Activated CD4-positive, alpha-beta T cell treated with anti-CD3 and anti-CD28 coated beads, Interleukin-2, amount 10 ng/mL, durations not matched to agents 7 days and 5 days (primary cell): ENCODE data around the gene C5orf63. TPM values are rescaled to one million over a fixed set of nuclear protein-coding genes. Genes with fewer than 3 reads are reported as not detected.

Source experiments
- CTCF ChIA-PET: fragments of 350-600 bp; sonication (Branson Sonifier 250); formaldehyde crosslinking; loops from one replicate; lab custom pipeline; 2021; ENCODE audit warnings: antibody characterized with exemption; lab: Charles Lee
- POLR2A ChIA-PET: fragments of 350-600 bp; sonication (Branson Sonifier 250); formaldehyde crosslinking; loops from one replicate; lab custom pipeline; 2021; ENCODE audit warnings: antibody characterized with exemption; lab: Charles Lee
- DNase-seq: peaks from one replicate; pipeline ENCODE4 v3.0.0-alpha.2; 2020
- H3K27ac Mint-ChIP-seq: one replicate; pipeline ENCODE4 v1.8.0; 2021; ENCODE audit warnings: mild to moderate bottlenecking, moderate library complexity, mixed read lengths
- H3K27me3 Mint-ChIP-seq: one replicate; pipeline ENCODE4 v1.8.0; 2021; ENCODE audit warnings: mixed read lengths
- H3K36me3 Mint-ChIP-seq: one replicate; pipeline ENCODE4 v1.8.0; 2021; ENCODE audit warnings: low read depth, mixed read lengths
- H3K4me1 Mint-ChIP-seq: one replicate; pipeline ENCODE4 v1.8.0; 2021; ENCODE audit warnings: mixed read lengths
- H3K4me3 Mint-ChIP-seq: one replicate; pipeline ENCODE4 v1.8.0; 2021; ENCODE audit warnings: mild to moderate bottlenecking, moderate library complexity, mixed read lengths
- H3K9me3 Mint-ChIP-seq: one replicate; pipeline ENCODE4 v1.8.0; 2021; ENCODE audit warnings: mixed read lengths
- total RNA-seq, 2 experiments: library from RNA; stranded (reverse); gene quantifications; one replicate each; pipeline ENCODE4 v1.2.3, GENCODE V29; 2021

C5orf63 gene
- total RNA-seq, 2 experiments from 2014 or later, result 9.7 to 10.9 TPM

GRCh38 chr5:127041571-127041970 is 31.7 kb downstream of the C5orf63 start:
- Mint-ChIP-seq H3K9me3 (no peaks in the 10 kb centered on the region), H3K36me3 (no peaks in the 10 kb centered on the region), H3K27ac (no peak overlapping the region), H3K4me3 (no peak overlapping the region), H3K4me1 (no peaks in the 10 kb centered on the region), H3K27me3 (no peaks in the 10 kb centered on the region)
- ChIA-PET POLR2A (no interaction called here), CTCF (no interaction called here)
- no peak for DNase-seq

GRCh38 chr5:127040796-127041520 is 32.3 kb downstream of the C5orf63 start:
- no peak overlapping the region for H3K27ac Mint-ChIP-seq

GRCh38 chr5:127038550-127038949 is 34.8 kb downstream of the C5orf63 start:
- no peaks in the 10 kb centered on the region for H3K4me1 Mint-ChIP-seq
- H3K9me3 Mint-ChIP-seq, result no peaks in the 10 kb centered on the region

More at GRCh38 chr5:127040796-127041520, 32.3 kb downstream of the C5orf63 start:
- Mint-ChIP-seq H3K4me3 (no peak overlapping the region), H3K4me1 (no peaks in the 10 kb centered on the region), H3K9me3 (no peaks in the 10 kb centered on the region), H3K36me3 (no peaks in the 10 kb centered on the region), H3K27me3 (no peaks in the 10 kb centered on the region)
- POLR2A ChIA-PET, result no interaction called here
- DNase-seq, result no peak
- CTCF ChIA-PET, result interaction anchor here (1.0 kb wide), 1 partner anchor 9 kb away, joined by 3 read pairs; no protein-coding TSS in a partner anchor

GRCh38 chr5:127031863-127032232 is 41.5 kb downstream of the C5orf63 start:
- Mint-ChIP-seq H3K36me3 (no peaks in the 10 kb centered on the region), H3K9me3 (no peaks in the 10 kb centered on the region), H3K27ac (no peak overlapping the region), H3K4me3 (peak overlapping the region; percentile 86), H3K27me3 (peaks cover 37% of the 10 kb centered on the region), H3K4me1 (peaks cover 19% of the 10 kb centered on the region)
- ChIA-PET POLR2A (interaction anchor here (0.6 kb wide), 1 partner anchor 254 kb away, joined by 3 read pairs; no protein-coding TSS in a partner anchor), CTCF (interaction anchor here (1.4 kb wide), 1 partner anchor 9 kb away, joined by 3 read pairs; no protein-coding TSS in a partner anchor)
- DNase-seq, result no peak

More at GRCh38 chr5:127038550-127038949, 34.8 kb downstream of the C5orf63 start:
- Mint-ChIP-seq H3K4me3 (no peak overlapping the region), H3K27ac (no peak overlapping the region), H3K27me3 (peaks cover 7% of the 10 kb centered on the region), H3K36me3 (no peaks in the 10 kb centered on the region)
- no peak for DNase-seq
- CTCF ChIA-PET, result no interaction called here
- POLR2A ChIA-PET, result no interaction called here

GRCh38 chr5:127031147-127031862 is 42.0 kb downstream of the C5orf63 start:
- CTCF ChIA-PET, result interaction anchor here (1.1 to 1.4 kb wide), 2 partner anchors 9 to 27 kb away, joined by 3 read pairs; no protein-coding TSS in a partner anchor
- Mint-ChIP-seq H3K4me3 (peak overlapping the region; percentile 86), H3K27me3 (peaks cover 37% of the 10 kb centered on the region), H3K27ac (peak overlapping the region; percentile 75), H3K36me3 (no peaks in the 10 kb centered on the region), H3K9me3 (no peaks in the 10 kb centered on the region), H3K4me1 (peaks cover 19% of the 10 kb centered on the region)
- DNase-seq, result peak; percentile 22
- POLR2A ChIA-PET, result interaction anchor here (0.6 kb wide), 1 partner anchor 253 kb away, joined by 3 read pairs; no protein-coding TSS in a partner anchor

GRCh38 chr5:127030259-127031146 is 42.8 kb downstream of the C5orf63 start, which contains the start of gene MARCHF3:
MARCHF3 (minus strand) TSS chr5:127030558; CDS start chr5:126918171, 112,387 bp downstream.
- ChIA-PET CTCF (interaction anchor here (1.1 kb wide), 1 partner anchor 28 kb away, joined by 3 read pairs; no protein-coding TSS in a partner anchor), POLR2A (no interaction called here)
- H3K36me3 Mint-ChIP-seq, result no peaks in the 10 kb centered on the region
- H3K27ac Mint-ChIP-seq, result peak within 1 kb of the TSS; percentile 86
- peaks cover 37% of the 10 kb centered on the region for H3K27me3 Mint-ChIP-seq
- H3K4me1 Mint-ChIP-seq, result peaks cover 19% of the 10 kb centered on the region
- peak within 1 kb of the TSS; percentile 86 for H3K4me3 Mint-ChIP-seq
- peak; percentile 93 for DNase-seq
- H3K9me3 Mint-ChIP-seq, result no peaks in the 10 kb centered on the region

GRCh38 chr5:127029581-127030258 is 43.6 kb downstream of the C5orf63 start:
- CTCF ChIA-PET, result interaction anchor here (0.6 to 1.6 kb wide), 4 partner anchors 10 to 456 kb away, joined by 3 to 5 read pairs (median 3); no protein-coding TSS in a partner anchor
- peaks cover 19% of the 10 kb centered on the region for H3K4me1 Mint-ChIP-seq
- H3K36me3 Mint-ChIP-seq, result no peaks in the 10 kb centered on the region
- peak; percentile 51 for DNase-seq
- H3K27ac Mint-ChIP-seq, result peak overlapping the region; percentile 57
- no peaks in the 10 kb centered on the region for H3K9me3 Mint-ChIP-seq
- POLR2A ChIA-PET, result no interaction called here
- peak overlapping the region; percentile 86 for H3K4me3 Mint-ChIP-seq
- peaks cover 37% of the 10 kb centered on the region for H3K27me3 Mint-ChIP-seq

GRCh38 chr5:127028822-127029457 is 44.4 kb downstream of the C5orf63 start:
- H3K27me3 Mint-ChIP-seq, result peaks cover 34% of the 10 kb centered on the region
- no peak for DNase-seq
- H3K36me3 Mint-ChIP-seq, result no peaks in the 10 kb centered on the region
- no peak overlapping the region for H3K27ac Mint-ChIP-seq
- CTCF ChIA-PET, result interaction anchor here (1.0 to 1.6 kb wide), 3 partner anchors 9 to 17 kb away, joined by 3 to 5 read pairs (median 3); no protein-coding TSS in a partner anchor
- POLR2A ChIA-PET, result no interaction called here
- no peaks in the 10 kb centered on the region for H3K9me3 Mint-ChIP-seq
- H3K4me1 Mint-ChIP-seq, result peaks cover 19% of the 10 kb centered on the region
- peak overlapping the region; percentile 86 for H3K4me3 Mint-ChIP-seq

- H3K9me3 Mint-ChIP-seq, result no peaks in the 10 kb centered on the region
- CTCF ChIA-PET, result no interaction called here
- POLR2A ChIA-PET, result no interaction called here
- peaks cover 19% of the 10 kb centered on the region for H3K4me1 Mint-ChIP-seq
- no peak overlapping the region for H3K27ac Mint-ChIP-seq
- H3K27me3 Mint-ChIP-seq, result peaks cover 26% of the 10 kb centered on the region
- H3K36me3 Mint-ChIP-seq, result no peaks in the 10 kb centered on the region
- DNase-seq, result no peak
- H3K4me3 Mint-ChIP-seq, result no peak overlapping the region
Measured at GRCh38 chr5:127027539-127027938, 45.8 kb downstream of the C5orf63 start.

GRCh38 chr5:127026166-127026565 is 47.1 kb downstream of the C5orf63 start:
- H3K9me3 Mint-ChIP-seq, result no peaks in the 10 kb centered on the region
- CTCF ChIA-PET, result interaction anchor here (1.2 kb wide), 1 partner anchor 290 kb away, joined by 3 read pairs; no protein-coding TSS in a partner anchor
- no peaks in the 10 kb centered on the region for H3K36me3 Mint-ChIP-seq
- H3K27me3 Mint-ChIP-seq, result peaks cover 18% of the 10 kb centered on the region
- DNase-seq, result no peak
- no peak overlapping the region for H3K4me3 Mint-ChIP-seq
- no peak overlapping the region for H3K27ac Mint-ChIP-seq
- POLR2A ChIA-PET, result no interaction called here
- H3K4me1 Mint-ChIP-seq, result peaks cover 12% of the 10 kb centered on the region

- Mint-ChIP-seq H3K27ac (no peak overlapping the region), H3K36me3 (no peaks in the 10 kb centered on the region), H3K9me3 (no peaks in the 10 kb centered on the region), H3K27me3 (peaks cover 18% of the 10 kb centered on the region), H3K4me3 (no peak overlapping the region), H3K4me1 (peaks cover 12% of the 10 kb centered on the region)
- DNase-seq, result no peak
- POLR2A ChIA-PET, result no interaction called here
- CTCF ChIA-PET, result interaction anchor here (1.2 to 2.1 kb wide), 2 partner anchors 11 to 289 kb away, joined by 3 to 5 read pairs; no protein-coding TSS in a partner anchor
Measured at GRCh38 chr5:127025467-127025866, 47.8 kb downstream of the C5orf63 start.
